Endometrium (tissue), 2 donors: ENCODE results near the gene GPR65.

Experiments used
- FAIRE-seq: peaks from 2 replicates; lab custom pipeline; 2012; peaks lifted over from hg19 to GRCh38; lab: Jason Lieb, UNC
- donor health status: control.
- donor health status: control.

GPR65 gene

DNA sequence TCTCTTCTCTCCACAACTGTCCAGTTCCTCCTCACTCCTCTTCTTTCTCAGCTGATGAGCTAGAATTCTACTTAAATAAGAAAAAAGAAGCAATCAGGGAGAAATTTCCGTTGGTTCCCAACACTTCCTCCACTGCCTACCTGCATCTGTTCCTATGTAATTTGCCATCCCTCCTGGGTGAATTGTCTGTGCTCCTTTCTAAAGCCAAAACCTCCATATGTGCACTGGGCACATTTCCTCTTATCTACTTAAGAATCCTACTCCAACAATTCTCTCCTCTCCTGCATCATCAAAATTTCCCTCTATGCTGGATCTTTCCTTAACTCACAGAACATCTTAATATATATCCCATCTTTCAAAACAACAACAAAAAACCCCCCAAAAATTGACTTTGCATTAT lies 35.2 kb downstream of the GPR65 start:
- no peak for FAIRE-seq

DNA sequence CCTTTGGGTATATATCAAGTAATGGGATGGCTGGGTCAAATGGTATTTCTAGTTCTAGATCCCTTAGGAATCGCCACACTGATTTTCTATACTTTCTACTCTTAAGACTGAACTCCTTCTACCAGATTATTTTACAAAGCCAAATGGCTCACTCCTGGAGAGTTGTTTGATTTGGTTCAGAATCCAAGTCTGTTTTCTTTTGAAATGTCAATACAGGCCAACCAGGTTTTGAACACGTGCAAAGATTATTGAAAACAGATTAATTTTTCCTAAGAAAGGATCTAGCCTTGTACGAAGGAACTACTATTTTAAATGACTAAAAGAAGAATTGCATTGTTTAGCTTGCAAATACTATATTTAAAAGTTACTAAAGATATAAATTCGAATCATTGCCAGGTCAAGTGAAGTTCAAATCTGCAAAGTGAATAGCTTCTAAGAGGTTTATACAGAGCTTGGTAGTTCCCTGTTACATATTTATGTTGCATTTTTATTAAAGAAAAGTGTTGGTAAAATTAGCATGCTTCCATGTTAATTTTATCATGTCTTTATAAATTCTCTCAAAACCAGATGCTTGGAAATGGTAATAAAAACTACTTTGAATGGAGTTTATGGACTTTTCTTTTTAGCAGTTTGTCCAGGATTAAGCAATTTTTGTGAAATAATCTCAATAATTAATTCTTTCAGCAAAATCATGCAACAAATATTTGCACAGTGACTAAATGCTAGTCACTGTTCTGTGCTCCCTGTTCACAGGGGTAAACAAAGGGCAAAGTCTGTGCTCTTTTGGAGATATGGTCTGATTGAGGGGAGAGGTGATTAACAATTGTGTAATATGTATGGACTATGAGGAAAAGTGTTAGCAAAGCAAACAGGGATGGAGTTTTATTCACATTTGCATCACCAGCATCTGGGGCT lies 38.9 kb downstream of the GPR65 start:
- no peak for FAIRE-seq

DNA sequence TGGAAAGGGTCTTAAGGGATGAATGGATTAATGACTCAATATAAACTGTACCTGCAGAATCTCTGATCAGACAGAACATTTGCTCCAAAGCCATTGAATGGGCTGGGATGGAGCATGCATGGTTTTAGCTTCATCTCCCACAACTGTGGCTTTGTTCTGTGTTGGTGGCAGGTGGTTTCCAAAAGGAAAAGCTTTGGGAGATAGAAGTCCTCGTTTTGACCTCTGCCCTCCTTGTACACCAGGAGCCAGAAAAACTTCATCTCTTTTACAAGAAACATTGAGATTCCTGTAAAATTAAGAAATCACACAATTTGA lies 39.5 kb downstream of the GPR65 start:
- FAIRE-seq = no peak

DNA sequence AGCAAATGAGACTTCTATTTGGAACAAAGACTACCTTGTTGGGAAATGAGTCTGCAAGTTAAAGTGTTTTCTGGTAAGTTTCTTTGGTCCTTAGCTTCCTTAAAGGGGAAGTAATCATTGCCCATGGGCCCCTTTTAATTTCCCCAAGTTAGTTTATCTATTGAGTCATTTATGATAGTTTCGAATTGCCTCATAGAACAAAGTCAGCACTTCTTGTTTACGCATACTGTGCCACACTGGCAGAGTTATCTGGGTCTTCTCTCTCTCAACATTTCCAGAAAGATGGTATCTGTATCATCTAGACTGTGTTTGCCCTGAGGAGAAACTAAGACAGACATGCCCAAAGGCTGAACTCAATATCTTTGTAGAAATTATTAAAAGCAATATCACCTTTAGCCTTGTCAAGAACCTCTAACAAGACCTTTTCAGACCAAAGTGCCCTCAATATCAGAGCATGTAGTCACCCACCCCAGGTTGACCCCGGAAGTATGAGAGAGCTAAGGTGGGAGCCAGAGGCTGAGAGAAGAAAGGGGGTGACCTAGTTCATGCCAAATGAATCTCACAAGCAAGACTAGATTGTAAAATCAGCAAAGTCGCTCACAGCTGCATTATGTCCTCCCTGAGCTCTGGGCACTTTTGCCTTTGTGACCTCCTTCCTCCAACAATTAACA lies 40.0 kb downstream of the GPR65 start:
- FAIRE-seq = no peak

DNA sequence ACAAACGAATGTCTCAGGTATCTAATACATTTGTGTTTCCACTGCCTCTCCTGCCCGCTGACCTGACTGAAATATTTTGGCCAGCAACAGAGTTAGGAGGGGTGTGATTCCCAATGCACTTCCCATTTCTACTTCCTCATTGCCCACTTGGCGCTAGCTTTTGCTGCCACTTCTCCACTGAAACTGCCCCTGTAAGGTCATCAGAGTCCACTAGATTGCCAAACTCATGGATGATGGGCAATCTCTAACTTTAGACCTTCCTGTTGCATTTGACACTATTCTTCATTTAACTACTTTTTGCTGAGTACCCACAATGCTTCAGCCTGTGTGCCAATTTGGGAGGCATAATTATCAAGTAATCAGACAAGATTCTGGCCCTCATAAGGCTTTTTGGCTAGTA lies 40.8 kb downstream of the GPR65 start:
- no peak for FAIRE-seq

DNA sequence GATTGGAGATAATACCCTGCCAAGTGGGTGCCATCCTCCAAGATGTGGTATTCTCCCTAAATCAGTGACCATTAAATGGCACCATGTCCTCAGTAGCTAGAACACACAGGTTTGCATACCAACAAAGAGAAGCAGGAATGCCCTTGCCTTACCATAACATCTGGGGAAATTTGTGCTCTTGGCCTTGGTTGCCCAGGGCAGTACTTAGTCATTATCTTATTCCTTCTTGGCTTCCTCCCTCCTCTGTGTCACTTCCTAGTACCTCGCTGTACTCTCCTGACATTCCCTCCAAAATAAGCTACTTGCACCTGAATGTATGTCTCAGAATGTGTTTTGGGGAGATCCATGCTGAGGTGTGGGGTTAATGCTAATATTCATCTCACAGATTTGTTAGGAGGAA lies 43.4 kb downstream of the GPR65 start:
- FAIRE-seq = no peak

- FAIRE-seq = no peak
These were observed 44.3 kb downstream of the GPR65 start for GRCh38 chr14:88049266-88049665.

DNA sequence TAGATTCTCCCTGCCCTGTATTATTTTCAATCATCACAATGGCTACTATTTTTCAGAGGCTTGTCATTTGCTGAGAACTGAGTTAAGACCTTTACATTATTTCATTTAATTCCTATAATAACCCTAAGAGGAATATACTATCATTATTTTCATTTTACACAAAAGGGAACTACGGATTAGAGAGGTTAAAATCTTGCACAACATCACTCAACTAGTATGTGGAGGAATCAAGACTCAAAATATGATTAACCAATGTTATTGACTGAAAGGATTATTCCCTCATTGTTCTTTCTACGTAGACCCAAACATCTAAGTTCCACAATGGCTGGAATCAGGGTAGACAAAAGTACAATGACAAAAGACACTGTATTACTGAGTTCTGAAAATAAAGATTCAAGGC lies 45.0 kb downstream of the GPR65 start:
- FAIRE-seq = no peak

- no peak for FAIRE-seq
These were observed 55.6 kb downstream of the GPR65 start for GRCh38 chr14:88060576-88060975.

DNA sequence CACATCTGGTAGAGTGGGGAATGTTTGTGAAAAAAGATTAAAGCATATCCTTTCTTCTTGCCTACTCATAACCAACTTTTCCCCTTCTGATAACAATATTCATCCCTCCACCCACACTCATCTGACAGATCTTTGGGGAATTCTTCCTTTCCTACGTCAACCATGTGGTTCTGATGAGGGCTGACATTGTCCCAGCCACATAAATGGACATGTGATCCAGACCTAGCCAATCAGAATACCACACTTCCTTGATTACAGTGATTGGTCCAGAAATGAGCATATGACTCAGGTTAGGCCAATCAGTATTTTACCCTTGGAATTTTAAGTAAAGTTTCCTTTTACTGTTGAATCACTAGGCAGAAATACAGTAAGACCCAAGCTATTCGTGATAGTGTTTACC lies 58.9 kb downstream of the GPR65 start:
- no peak for FAIRE-seq
